SK-N-SH (cell line): ENCODE results near the gene CAMK2B. TPM values are rescaled to one million over a fixed set of nuclear protein-coding genes. Genes with fewer than 3 reads are reported as not detected.

Experiments
- CTCF ChIA-PET: fragments of 300-600, 350-600 bp; formaldehyde crosslinking; extraction: SDS; loops from one replicate; lab custom pipeline; 2021; lab: Yijun Ruan, JAX
- POLR2A ChIA-PET: fragments of 350-600 bp; sonication (Branson Sonifier 250); formaldehyde crosslinking; extraction: SDS; loops from one replicate; lab custom pipeline; 2020; ENCODE audit warnings: antibody characterized with exemption, inconsistent platforms; lab: Yijun Ruan, JAX
- DNase-seq: peaks from one replicate; pipeline ENCODE4 v3.0.0; 2012
- H2AFZ ChIP-seq: fragments of 200-600 bp; sonication (generic); 2 replicates; pipeline ENCODE4 v1.8.1; 2016; ENCODE audit warnings: antibody characterized with exemption, mild to moderate bottlenecking, low read depth
- H3F3A ChIP-seq: fragments of 200-600 bp; sonication (generic); replicated peaks from 2 replicates; pipeline ENCODE3; 2016; ENCODE audit warnings: antibody characterized with exemption, mild to moderate bottlenecking; ENCODE audit not compliant: insufficient read depth
- H3K27ac ChIP-seq, 2 experiments: fragments of 200-500 bp in 1 of 2; fragments of 200-600 bp in 1 of 2; sonication (Bioruptor generic) in 1 of 2; sonication (generic), shearing (Covaris generic) in 1 of 2; 2 replicates each; pipeline versions ENCODE4 v1.5.1 to v1.6.1; 2014 to 2016; ENCODE audit warnings: low read depth in 2 of 2, inconsistent platforms in 1 of 2, low read length in 1 of 2, mild to moderate bottlenecking in 1 of 2, mixed read lengths in 1 of 2
- H3K27me3 ChIP-seq: fragments of 200-600 bp; sonication (generic), shearing (Covaris generic); 2 replicates; pipeline ENCODE4 v1.6.1; 2016; ENCODE audit warnings: mixed run types; ENCODE audit not compliant: insufficient read depth
- H3K36me3 ChIP-seq, 2 experiments: fragments of 200-500 bp in 1 of 2; fragments of 200-600 bp in 1 of 2; sonication (Bioruptor generic) in 1 of 2; sonication (generic) in 1 of 2; replicated peaks in 1 of 2; 2 replicates each; pipeline versions ENCODE3 to v1.5.1; 2014 to 2016; ENCODE audit warnings: low read length in 1 of 2, mild to moderate bottlenecking in 1 of 2; ENCODE audit not compliant: insufficient read depth in 2 of 2, control insufficient read depth in 1 of 2
- H3K4me1 ChIP-seq, 2 experiments: fragments of 200-500 bp in 1 of 2; fragments of 200-600 bp in 1 of 2; sonication (Bioruptor generic) in 1 of 2; sonication (generic), shearing (Covaris generic) in 1 of 2; 2 replicates each; pipeline versions ENCODE4 v1.5.1 to v1.6.1; 2014 to 2016; ENCODE audit warnings: low read depth in 1 of 2, low read length in 1 of 2, mixed run types in 1 of 2; ENCODE audit not compliant: insufficient read depth in 2 of 2, control insufficient read depth in 1 of 2
- H3K4me2 ChIP-seq: fragments of 200-600 bp; sonication (generic), shearing (Covaris generic); 2 replicates; pipeline ENCODE4 v1.6.1; 2017; ENCODE audit warnings: mixed run types
- H3K4me3 ChIP-seq, 2 experiments: fragments of 200-500 bp in 1 of 2; fragments of 200-600 bp in 1 of 2; sonication (Bioruptor generic) in 1 of 2; sonication (generic), shearing (Covaris generic) in 1 of 2; 2 replicates each; pipeline versions ENCODE4 v1.5.1 to v1.8.1; 2014 to 2016; ENCODE audit warnings: low read depth in 2 of 2, inconsistent platforms in 1 of 2, low read length in 1 of 2, mild to moderate bottlenecking in 1 of 2, mixed read lengths in 1 of 2, moderate library complexity in 1 of 2
- H3K79me2 ChIP-seq: fragments of 200-600 bp; sonication (generic); 2 replicates; pipeline ENCODE4 v1.8.1; 2017; ENCODE audit warnings: mild to moderate bottlenecking; ENCODE audit not compliant: insufficient read depth
- H3K9ac ChIP-seq: fragments of 200-600 bp; sonication (generic); 2 replicates; pipeline ENCODE4 v1.6.1; 2017; ENCODE audit warnings: mixed run types
- H3K9me2 ChIP-seq: fragments of 200-600 bp; sonication (generic); 2 replicates; pipeline ENCODE4 v1.6.1; 2017; ENCODE audit warnings: mixed run types
- H3K9me3 ChIP-seq: fragments of 200-600 bp; sonication (generic); 2 replicates; pipeline ENCODE4 v1.6.1; 2017; ENCODE audit warnings: mixed run types, mild to moderate bottlenecking, moderate library complexity
- H4K20me1 ChIP-seq: fragments of 200-600 bp; sonication (generic); 2 replicates; pipeline ENCODE4 v1.6.1; 2017; ENCODE audit warnings: mild to moderate bottlenecking, mixed run types; ENCODE audit not compliant: insufficient read depth
- ELF1 ChIP-seq: IDR thresholded peaks from 2 replicates; pipeline ENCODE4 v1.4.0; 2012
- EP300 ChIP-seq, 2 experiments: IDR thresholded peaks; 2 replicates each; pipeline versions ENCODE4 v1.4.0 to v1.6.1; 2012; ENCODE audit warnings: borderline replicate concordance in 1 of 2, low read depth in 1 of 2, low read length in 1 of 2
- EZH2phosphoT487 ChIP-seq: fragments of 200-600 bp; sonication (generic); IDR thresholded peaks from 2 replicates; pipeline ENCODE4 v1.6.1; 2017; ENCODE audit warnings: low read depth, mixed run types, mild to moderate bottlenecking, antibody characterized with exemption, moderate library complexity, borderline replicate concordance
- FOSL2 ChIP-seq: IDR thresholded peaks from 2 replicates; pipeline ENCODE4 v1.4.0; 2012; ENCODE audit warnings: low read depth, mild to moderate bottlenecking, moderate library complexity, borderline replicate concordance
- FOXM1 ChIP-seq: IDR thresholded peaks from 2 replicates; pipeline ENCODE4 v1.4.0; 2012; ENCODE audit warnings: low read depth, mild to moderate bottlenecking
- GABPA ChIP-seq: IDR thresholded peaks from 2 replicates; pipeline ENCODE4 v1.4.0; 2012; ENCODE audit warnings: low read depth, mild to moderate bottlenecking
- GATA2 ChIP-seq: sonication (generic); formaldehyde crosslinking; IDR thresholded peaks from 2 replicates; pipeline ENCODE4 v1.5.0; 2020; ENCODE audit warnings: mild to moderate bottlenecking, missing genetic modification reagents
- MEF2A ChIP-seq: IDR thresholded peaks from 2 replicates; pipeline ENCODE4 v1.4.0; 2012; ENCODE audit warnings: low read depth, borderline replicate concordance
- MXI1 ChIP-seq: IDR thresholded peaks from 2 replicates; pipeline ENCODE4 v1.6.1; 2012; ENCODE audit warnings: mild to moderate bottlenecking, low read depth, low read length, improper control_type of control experiment
- NFIC ChIP-seq: IDR thresholded peaks from 2 replicates; pipeline ENCODE4 v1.4.0; 2012; ENCODE audit warnings: borderline replicate concordance
- NRF1 ChIP-seq: IDR thresholded peaks from 2 replicates; pipeline ENCODE4 v1.6.1; 2012; ENCODE audit warnings: low read depth, mild to moderate bottlenecking, low read length
- POLR2AphosphoS5 ChIP-seq: IDR thresholded peaks from 2 replicates; pipeline ENCODE4 v1.6.1; 2012; ENCODE audit warnings: low read depth, low read length
- RAD21 ChIP-seq: IDR thresholded peaks from 2 replicates; pipeline ENCODE4 v1.6.1; 2012; ENCODE audit warnings: mild to moderate bottlenecking, low read length
- REST ChIP-seq: IDR thresholded peaks from 2 replicates; pipeline ENCODE4 v1.6.1; 2012; ENCODE audit warnings: mild to moderate bottlenecking, low read depth, low read length, moderate library complexity
- RXRA ChIP-seq: IDR thresholded peaks from 2 replicates; pipeline ENCODE4 v1.4.0; 2012; ENCODE audit warnings: low read depth, mild to moderate bottlenecking, borderline replicate concordance
- SIN3A ChIP-seq: IDR thresholded peaks from 2 replicates; pipeline ENCODE4 v1.6.1; 2012; ENCODE audit warnings: low read depth, mild to moderate bottlenecking, low read length, moderate library complexity, borderline replicate concordance
- TAF1 ChIP-seq: IDR thresholded peaks from 2 replicates; pipeline ENCODE4 v1.6.1; 2012; ENCODE audit warnings: low read depth, mild to moderate bottlenecking, low read length, moderate library complexity, borderline replicate concordance
- TCF12 ChIP-seq: IDR thresholded peaks from 2 replicates; pipeline ENCODE4 v1.4.0; 2012
- TEAD4 ChIP-seq: IDR thresholded peaks from 2 replicates; pipeline ENCODE4 v1.4.0; 2012; ENCODE audit warnings: mild to moderate bottlenecking, borderline replicate concordance; ENCODE audit not compliant: insufficient read depth
- WGBS: methylation state at CpG from one replicate; pipeline ENCODE4 v1.1.6; 2017; ENCODE audit warnings: low lambda C conversion rate; 5-methylcytosine and 5-hydroxymethylcytosine counted together
- polyA plus RNA-seq, 3 experiments: library from polyadenylated mRNA; depleted of rRNA; stranded (reverse); fragments of >200 nt; gene quantifications; 2 replicates each; pipeline ENCODE4 v1.2.3, GENCODE V29; 2012
- TF ChIP-seq, protein P1 (sequence below): fragments of 150-350 bp; IDR thresholded peaks from 2 replicates; pipeline ENCODE4 v1.6.1; 2017; ENCODE audit warnings: antibody characterized with exemption, low read length, low read depth, borderline replicate concordance
- TF ChIP-seq, protein P2 (sequence below): IDR thresholded peaks from 2 replicates; pipeline ENCODE4; 2012
- TF ChIP-seq, protein P3 (sequence below): IDR thresholded peaks from 2 replicates; pipeline ENCODE4 v1.4.0; 2012; ENCODE audit warnings: low read depth

Gene CAMK2B
- polyA plus RNA-seq, 1 of the 3 experiments (the other 2 are of a cell fraction), result 0.20 TPM

GRCh38 chr7:44334734-44335097, 9.3 kb upstream of the CAMK2B start:
- H3K79me2 ChIP-seq, result no peaks in the 10 kb centered on the region
- no peak overlapping the region for H3K9ac ChIP-seq
- no peak overlapping the region for H3K4me3 ChIP-seq
- TF ChIP-seq GATA2 (CRISPR knock-in tag), result no peak
- no peak for TF ChIP-seq EP300 (IDR thresholded peaks at IDR 0.05; ENCODE audit: borderline replicate concordance in 1 of 2, low read depth in 1 of 2, low read length in 1 of 2)
- no peak for TF ChIP-seq MEF2A
- no peak for TF ChIP-seq EZH2phosphoT487
- no peak for TF ChIP-seq MXI1
- no peak for TF ChIP-seq POLR2AphosphoS5
- no peak for TF ChIP-seq RAD21
- no peak for TF ChIP-seq NFIC
- no peak for TF ChIP-seq TEAD4
- TF ChIP-seq NRF1, result no peak
- no peaks in the 10 kb centered on the region for H3K9me2 ChIP-seq
- no peaks in the 10 kb centered on the region for H4K20me1 ChIP-seq
- peaks cover 0 to 11% of the 10 kb centered on the region in 2 experiments; a peak in 1 of 4 replicates for H3K4me1 ChIP-seq
- DNase-seq, result no peak
- H2AFZ ChIP-seq, result no peak overlapping the region
- no peaks in the 10 kb centered on the region for H3F3A ChIP-seq
- 82% methylated on average over 10 of the region's 11 CpGs for WGBS
- POLR2A ChIA-PET, result no interaction called here
- no peak overlapping the region for H3K4me2 ChIP-seq
- H3K36me3 ChIP-seq, result no peaks in the 10 kb centered on the region
- H3K9me3 ChIP-seq, result peaks cover 2% of the 10 kb centered on the region; the same call in 1 of the 2 replicates
- CTCF ChIA-PET, result interaction anchor here (0.7 to 1.3 kb wide), 4 partner anchors 10 to 128 kb away, joined by 3 to 4 read pairs (median 3); no protein-coding TSS in a partner anchor
- H3K27ac ChIP-seq, result no peak overlapping the region
- H3K27me3 ChIP-seq, result peaks cover 14% of the 10 kb centered on the region; the same call in 1 of the 2 replicates

GRCh38 chr7:44333911-44334733, 8.7 kb upstream of the CAMK2B start:
- 75% methylated on average over 19 of the region's 19 CpGs for WGBS
- Histone ChIP-seq H3K4me2 (no peak overlapping the region), H3K79me2 (no peaks in the 10 kb centered on the region), H3K27ac (no peak overlapping the region), H4K20me1 (no peaks in the 10 kb centered on the region), H3K9ac (no peak overlapping the region), H3K9me3 (peaks cover 2% of the 10 kb centered on the region; the same call in 1 of the 2 replicates), H3F3A (no peaks in the 10 kb centered on the region), H3K36me3 (no peaks in the 10 kb centered on the region), H3K4me1 (peaks cover 0 to 11% of the 10 kb centered on the region in 2 experiments; a peak in 1 of 4 replicates), H3K27me3 (peaks cover 14% of the 10 kb centered on the region; the same call in 1 of the 2 replicates), H3K4me3 (no peak overlapping the region), H2AFZ (no peak overlapping the region), H3K9me2 (no peaks in the 10 kb centered on the region)
- ChIA-PET POLR2A (no interaction called here), CTCF (interaction anchor here (0.7 to 1.3 kb wide), 3 partner anchors 11 to 93 kb away, joined by 3 to 4 read pairs (median 3); no protein-coding TSS in a partner anchor)
- DNase-seq, result no peak
- TF ChIP-seq ELF1 (no peak), TCF12 (no peak), MXI1 (no peak), REST (no peak), FOSL2 (no peak), RAD21 (no peak), GABPA (no peak), EP300 (IDR thresholded peaks at IDR 0.05; ENCODE audit: borderline replicate concordance in 1 of 2, low read depth in 1 of 2, low read length in 1 of 2) (no peak), FOXM1 (no peak), TAF1 (no peak), RXRA (no peak), SIN3A (no peak), EZH2phosphoT487 (no peak)
- TF ChIP-seq, protein P1, sequence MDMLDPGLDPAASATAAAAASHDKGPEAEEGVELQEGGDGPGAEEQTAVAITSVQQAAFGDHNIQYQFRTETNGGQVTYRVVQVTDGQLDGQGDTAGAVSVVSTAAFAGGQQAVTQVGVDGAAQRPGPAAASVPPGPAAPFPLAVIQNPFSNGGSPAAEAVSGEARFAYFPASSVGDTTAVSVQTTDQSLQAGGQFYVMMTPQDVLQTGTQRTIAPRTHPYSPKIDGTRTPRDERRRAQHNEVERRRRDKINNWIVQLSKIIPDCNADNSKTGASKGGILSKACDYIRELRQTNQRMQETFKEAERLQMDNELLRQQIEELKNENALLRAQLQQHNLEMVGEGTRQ, result no peak
- TF ChIP-seq, protein P2, sequence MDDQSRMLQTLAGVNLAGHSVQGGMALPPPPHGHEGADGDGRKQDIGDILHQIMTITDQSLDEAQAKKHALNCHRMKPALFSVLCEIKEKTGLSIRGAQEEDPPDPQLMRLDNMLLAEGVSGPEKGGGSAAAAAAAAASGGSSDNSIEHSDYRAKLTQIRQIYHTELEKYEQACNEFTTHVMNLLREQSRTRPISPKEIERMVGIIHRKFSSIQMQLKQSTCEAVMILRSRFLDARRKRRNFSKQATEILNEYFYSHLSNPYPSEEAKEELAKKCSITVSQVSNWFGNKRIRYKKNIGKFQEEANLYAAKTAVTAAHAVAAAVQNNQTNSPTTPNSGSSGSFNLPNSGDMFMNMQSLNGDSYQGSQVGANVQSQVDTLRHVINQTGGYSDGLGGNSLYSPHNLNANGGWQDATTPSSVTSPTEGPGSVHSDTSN, result no peak
- TF ChIP-seq, protein P3, sequence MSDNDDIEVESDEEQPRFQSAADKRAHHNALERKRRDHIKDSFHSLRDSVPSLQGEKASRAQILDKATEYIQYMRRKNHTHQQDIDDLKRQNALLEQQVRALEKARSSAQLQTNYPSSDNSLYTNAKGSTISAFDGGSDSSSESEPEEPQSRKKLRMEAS, result no peak
